Adrenal gland (tissue), 5 donors: ENCODE results near the gene RHEX.

Source experiments
- CTCF ChIP-seq, 6 experiments: fragments of 450-650 bp in 4 of 6; fragments of 200-600 bp in 2 of 6; sonication (generic) in 1 of 6; IDR thresholded peaks; 1 replicate in 5 of 6; 2 replicates in 1 of 6; pipeline versions ENCODE4 v1.5.1 to v1.8.0; 2016 to 2021; ENCODE audit warnings: antibody characterized with exemption in 6 of 6, mild to moderate bottlenecking in 2 of 6, moderate library complexity in 1 of 6
- POLR2A ChIP-seq, 2 donors: fragments of 450-650 bp; IDR thresholded peaks; one replicate each; pipeline ENCODE4 v1.6.1; 2017; ENCODE audit warnings: antibody characterized with exemption in 2 of 2, mild to moderate bottlenecking in 2 of 2, moderate library complexity in 1 of 2
- donor health status: DM: no; HTN: no; CAD: no.

GRCh38 chr1:206068314-206068713, 15.3 kb downstream of the RHEX start:
- TF ChIP-seq POLR2A (IDR thresholded peaks at IDR 0.05): no peak
- no peak for TF ChIP-seq CTCF (IDR thresholded peaks at IDR 0.05)
